Measurements from ENCODE around the gene CUL3.
"Not testable (repeated sequence)": the region's sequence is repeated elsewhere in the genome, so short reads cannot be mapped to it uniquely, and the experiment has no call there.

CUL3 gene

GRCh38 chr2:224586127-224586695, 1.0 kb upstream of the CUL3 start:
- peaks cover 44% of the 10 kb centered on the region for H3K4me1 ChIP-seq (ENCODE audit: insufficient read depth, low read length, severe bottlenecking)
- H3K27me3 ChIP-seq (ENCODE audit: insufficient read depth, low read length) = no peaks in the 10 kb centered on the region
- H4K20me1 ChIP-seq (ENCODE audit: insufficient read depth, low read length) = no peaks in the 10 kb centered on the region
- H3K4me2 ChIP-seq (ENCODE audit: low read length) = peak overlapping the region; percentile 74
- no peak overlapping the region for H2AFZ ChIP-seq (ENCODE audit: low read length)
- no peak for TF ChIP-seq EZH2 (IDR thresholded peaks at IDR 0.05; ENCODE audit: borderline replicate concordance, low read length)
- H3K36me3 ChIP-seq (ENCODE audit: insufficient read depth, low read length) = peaks cover 31% of the 10 kb centered on the region
- H3K9me2 ChIP-seq (ENCODE audit: low read depth, low read length) = no peaks in the 10 kb centered on the region
- peak overlapping the region; percentile 71 for H3K4me3 ChIP-seq (ENCODE audit: low read depth, low read length, poor library complexity, severe bottlenecking)
- H3K9me3 ChIP-seq (ENCODE audit: low read length) = no peaks in the 10 kb centered on the region
- H3K9ac ChIP-seq (ENCODE audit: low read length) = peak overlapping the region; percentile 78
- peaks cover 33% of the 10 kb centered on the region for H3K79me2 ChIP-seq (ENCODE audit: insufficient read depth, low read length)
- no peaks in the 10 kb centered on the region for H3F3A ChIP-seq (ENCODE audit: insufficient read depth, low read length)
- H3K27ac ChIP-seq (ENCODE audit: low read depth, low read length, poor library complexity, severe bottlenecking) = peak overlapping the region; percentile 89

- TF ChIP-seq CTCF (IDR thresholded peaks at IDR 0.05; ENCODE audit: low read length) (no peak), EZH2 (IDR thresholded peaks at IDR 0.05; ENCODE audit: borderline replicate concordance, low read length) (no peak)
- Histone ChIP-seq H3K4me1 (ENCODE audit: insufficient read depth, low read length, severe bottlenecking) (peaks cover 58% of the 10 kb centered on the region), H3K9me3 (ENCODE audit: low read length) (no peaks in the 10 kb centered on the region), H3K4me3 (ENCODE audit: low read depth, low read length, poor library complexity, severe bottlenecking) (peak overlapping the region; percentile 81), H4K20me1 (ENCODE audit: insufficient read depth, low read length) (no peaks in the 10 kb centered on the region), H3K79me2 (ENCODE audit: insufficient read depth, low read length) (peaks cover 47% of the 10 kb centered on the region), H3K27me3 (ENCODE audit: insufficient read depth, low read length) (no peaks in the 10 kb centered on the region), H3K4me2 (ENCODE audit: low read length) (peak overlapping the region; percentile 30; the same call in 1 of the 2 replicates), H3F3A (ENCODE audit: insufficient read depth, low read length) (no peaks in the 10 kb centered on the region), H3K9ac (ENCODE audit: low read length) (peak overlapping the region; percentile 75), H3K36me3 (ENCODE audit: insufficient read depth, low read length) (peaks cover 42% of the 10 kb centered on the region), H2AFZ (ENCODE audit: low read length) (no peak overlapping the region), H3K9me2 (ENCODE audit: low read depth, low read length) (no peaks in the 10 kb centered on the region), H3K27ac (ENCODE audit: low read depth, low read length, poor library complexity, severe bottlenecking) (peak overlapping the region; percentile 50)
Measured at GRCh38 chr2:224584785-224585210, 365 bp downstream of the CUL3 start.

- no peaks in the 10 kb centered on the region for H3K27me3 ChIP-seq (ENCODE audit: insufficient read depth, low read length)
- no peaks in the 10 kb centered on the region for H4K20me1 ChIP-seq (ENCODE audit: insufficient read depth, low read length)
- H2AFZ ChIP-seq (ENCODE audit: low read length) = no peak overlapping the region
- H3K9ac ChIP-seq (ENCODE audit: low read length) = peak overlapping the region; percentile 86
- peak overlapping the region; percentile 58 for H3K27ac ChIP-seq (ENCODE audit: low read depth, low read length, poor library complexity, severe bottlenecking)
- no peaks in the 10 kb centered on the region for H3F3A ChIP-seq (ENCODE audit: insufficient read depth, low read length)
- H3K9me3 ChIP-seq (ENCODE audit: low read length) = no peaks in the 10 kb centered on the region
- peaks cover 42% of the 10 kb centered on the region for H3K36me3 ChIP-seq (ENCODE audit: insufficient read depth, low read length)
- H3K4me1 ChIP-seq (ENCODE audit: insufficient read depth, low read length, severe bottlenecking) = peaks cover 63% of the 10 kb centered on the region
- H3K4me2 ChIP-seq (ENCODE audit: low read length) = peak overlapping the region; percentile 89
- no peaks in the 10 kb centered on the region for H3K9me2 ChIP-seq (ENCODE audit: low read depth, low read length)
- peak overlapping the region; percentile 81 for H3K4me3 ChIP-seq (ENCODE audit: low read depth, low read length, poor library complexity, severe bottlenecking)
- TF ChIP-seq EZH2 (IDR thresholded peaks at IDR 0.05; ENCODE audit: borderline replicate concordance, low read length) (no peak), CTCF (IDR thresholded peaks at IDR 0.05; ENCODE audit: low read length) (no peak)
- H3K79me2 ChIP-seq (ENCODE audit: insufficient read depth, low read length) = peaks cover 53% of the 10 kb centered on the region
Measured at GRCh38 chr2:224584111-224584784, 915 bp downstream of the CUL3 start.

GRCh38 chr2:224583033-224583432, 2.1 kb downstream of the CUL3 start:
- H3K4me1 ChIP-seq (ENCODE audit: insufficient read depth, low read length, severe bottlenecking) = peaks cover 69% of the 10 kb centered on the region
- H3K9ac ChIP-seq (ENCODE audit: low read length) = peak overlapping the region; percentile 86
- H4K20me1 ChIP-seq (ENCODE audit: insufficient read depth, low read length); H2AFZ ChIP-seq (ENCODE audit: low read length); H3F3A ChIP-seq (ENCODE audit: insufficient read depth, low read length); H3K27me3 ChIP-seq (ENCODE audit: insufficient read depth, low read length); H3K9me2 ChIP-seq (ENCODE audit: low read depth, low read length); H3K9me3 ChIP-seq (ENCODE audit: low read length): not testable (repeated sequence)
- H3K79me2 ChIP-seq (ENCODE audit: insufficient read depth, low read length) = peaks cover 65% of the 10 kb centered on the region
- peak overlapping the region; percentile 89 for H3K4me2 ChIP-seq (ENCODE audit: low read length)
- H3K4me3 ChIP-seq (ENCODE audit: low read depth, low read length, poor library complexity, severe bottlenecking) = peak overlapping the region; percentile 81
- H3K27ac ChIP-seq (ENCODE audit: low read depth, low read length, poor library complexity, severe bottlenecking) = peak overlapping the region; percentile 58
- H3K36me3 ChIP-seq (ENCODE audit: insufficient read depth, low read length) = peaks cover 50% of the 10 kb centered on the region
